ENCODE measurements around the gene GRIPAP1. TPM values are rescaled to one million over a fixed set of nuclear protein-coding genes. Genes with fewer than 3 reads are reported as not detected.
A peak's percentile ranks its signal among the peaks of the same experiment; 100 is the strongest.

GRIPAP1 gene
- 33.0 TPM for total RNA-seq (2013)
- 100 to 1,000 TPM in 1 of 3 donors, 10 to 100 TPM in 1, 1 to 10 TPM in 1; 3.8 to 103 (median 10.7) TPM for polyA plus RNA-seq
- polyA minus RNA-seq: 20.4 and 30.2 TPM in 2 replicates
- total RNA-seq: 28.8 to 106 (median 76.5) reads per million in 11 experiments

GRCh38 chrX:49002091-49002935, at the start of gene GRIPAP1:
TSS of gene GRIPAP1 (minus strand) at chrX:49002264. CDS start at chrX:49002229, 35 bp downstream.
- TF ChIP-seq CTCF (IDR thresholded peaks at IDR 0.05): no peak
- intact Hi-C loops (cut with micrococcal nuclease): loop anchor here (2.0 to 5.0 kb wide), 2 partner anchors 40 to 72 kb away; partner anchors contain the start of genes TFE3 (in 2 of the 2) and PRAF2 (in 1 of the 2)
- Histone ChIP-seq H3K27ac (ENCODE audit: low read depth in 1 of 2, low read length in 2 of 2) (peak within 1 kb of the TSS; percentile 87 to 97), H3K79me2 (ENCODE audit: insufficient read depth, low read length) (peaks cover 40% of the 10 kb centered on the region), H2AFZ (ENCODE audit: insufficient read depth, low read depth, low read length, poor library complexity, severe bottlenecking) (peak within 1 kb of the TSS; percentile 69), H3K9me3 (replicated peaks in 1 of 2; ENCODE audit: control insufficient read depth in 1 of 2, insufficient read depth in 1 of 2, low read length in 2 of 2) (peaks cover 0 to 8% of the 10 kb centered on the region in 2 donors), H3K9ac (ENCODE audit: insufficient read depth, low read length, poor library complexity, severe bottlenecking) (peak within 1 kb of the TSS; percentile 89), H3K4me2 (replicated peaks; ENCODE audit: extremely low read depth, low read length, poor library complexity, severe bottlenecking) (peak within 1 kb of the TSS; percentile 72), H3K4me1 (ENCODE audit: control insufficient read depth in 1 of 2, insufficient read depth in 2 of 2, low read length in 2 of 2) (peaks cover 13% of the 10 kb centered on the region in 2 donors), H3K27me3 (ENCODE audit: control insufficient read depth in 2 of 2, insufficient read depth in 2 of 2, low read length in 2 of 2) (no peaks in the 10 kb centered on the region), H3K4me3 (replicated peaks in 1 of 3; ENCODE audit: low read depth in 2 of 3, low read length in 3 of 3) (peak within 1 kb of the TSS; percentile 59 to 95 (median 85)), H4K20me1 (ENCODE audit: insufficient read depth, low read length) (peaks cover 7% of the 10 kb centered on the region), H3K36me3 (replicated peaks in 1 of 2; ENCODE audit: control insufficient read depth in 1 of 2, insufficient read depth in 2 of 2, low read length in 2 of 2) (peaks cover 13 to 25% of the 10 kb centered on the region in 2 donors)
- H3K4me3 Mint-ChIP-seq: peak within 1 kb of the TSS; percentile 94 to 97
- H3K27ac Mint-ChIP-seq: peak within 1 kb of the TSS; percentile 98 to 100 (median 99)
- peaks cover 16 to 24% of the 10 kb centered on the region in 2 donors for H3K36me3 Mint-ChIP-seq
- 1% methylated on average over 14 of the region's 38 CpGs for WGBS (ENCODE audit: insufficient coverage)
- peak; percentile 86 to 95 (median 88) for DNase-seq
- peaks cover 17% of the 10 kb centered on the region for H3K4me1 Mint-ChIP-seq
- H3K9me3 Mint-ChIP-seq: peaks cover 0 to 12% (median 1%) of the 10 kb centered on the region in 7 donors
- H3K27me3 Mint-ChIP-seq (ENCODE audit: low read depth in 3 of 3): peaks cover 0 to 2% (median 0%) of the 10 kb centered on the region in 3 donors

- H3K9me3 Mint-ChIP-seq: peaks cover 0 to 21% (median 3%) of the 10 kb centered on the region in 7 donors
These were observed 41.9 kb upstream of the GRIPAP1 start for GRCh38 chrX:49043987-49044281.

More at GRCh38 chrX:49043987-49044281, 41.9 kb upstream of the GRIPAP1 start:
- H3K27me3 Mint-ChIP-seq (ENCODE audit: low read depth in 3 of 3): peaks cover 0 to 13% (median 0%) of the 10 kb centered on the region in 3 donors
- intact Hi-C loops (cut with micrococcal nuclease): loop anchor here (5.0 to 10.0 kb wide), 4 partner anchors 42 to 149 kb away; partner anchors contain the start of genes GRIPAP1 (in 2 of the 2), OTUD5 (in 1 of the 2), PIM2 (in 1 of the 2) and PQBP1 (in 1 of the 2)
- peak overlapping the region; percentile 39 for H3K4me2 ChIP-seq (replicated peaks; ENCODE audit: extremely low read depth, low read length, poor library complexity, severe bottlenecking)
- DNase-seq: no peak
- H2AFZ ChIP-seq (ENCODE audit: insufficient read depth, low read depth, low read length, poor library complexity, severe bottlenecking): peak overlapping the region; percentile 74
- peaks cover 3 to 4% of the 10 kb centered on the region in 2 donors for H3K36me3 ChIP-seq (replicated peaks in 1 of 2; ENCODE audit: control insufficient read depth in 1 of 2, insufficient read depth in 2 of 2, low read length in 2 of 2)
- H3K27ac Mint-ChIP-seq: peak overlapping the region; percentile 24 to 88 (median 85)
- peaks cover 36% of the 10 kb centered on the region for H3K4me1 Mint-ChIP-seq
- peaks cover 7 to 12% of the 10 kb centered on the region in 2 donors for H3K36me3 Mint-ChIP-seq
- peaks cover 41% of the 10 kb centered on the region for H3K79me2 ChIP-seq (ENCODE audit: insufficient read depth, low read length)
- H3K9me3 ChIP-seq (replicated peaks in 1 of 2; ENCODE audit: control insufficient read depth in 1 of 2, insufficient read depth in 1 of 2, low read length in 2 of 2): no peaks in the 10 kb centered on the region
- H4K20me1 ChIP-seq (ENCODE audit: insufficient read depth, low read length): peaks cover 8% of the 10 kb centered on the region
- H3K4me3 Mint-ChIP-seq: peak overlapping the region; percentile 50 to 72
- WGBS (ENCODE audit: insufficient coverage): 0% methylated on average over 1 of the region's 13 CpGs
- no peaks in the 10 kb centered on the region for H3K27me3 ChIP-seq (ENCODE audit: control insufficient read depth in 2 of 2, insufficient read depth in 2 of 2, low read length in 2 of 2)
- H3K4me3 ChIP-seq (replicated peaks in 1 of 3; ENCODE audit: low read depth in 2 of 3, low read length in 3 of 3): peak overlapping the region in 1 of 3 experiments; percentile 16
- TF ChIP-seq CTCF (IDR thresholded peaks at IDR 0.05): peak; percentile 27
- no peak overlapping the region for H3K9ac ChIP-seq (ENCODE audit: insufficient read depth, low read length, poor library complexity, severe bottlenecking)
- peak overlapping the region; percentile 53 to 74 for H3K27ac ChIP-seq (ENCODE audit: low read depth in 1 of 2, low read length in 2 of 2)
- peaks cover 30 to 32% of the 10 kb centered on the region in 2 donors for H3K4me1 ChIP-seq (ENCODE audit: control insufficient read depth in 1 of 2, insufficient read depth in 2 of 2, low read length in 2 of 2)
